Ishikawa (cell line): ENCODE measurements around the gene MYBPC1.

Experiments
- EGR1 ChIP-seq: IDR thresholded peaks from 2 replicates; pipeline ENCODE4 v1.6.1; 2012
- EP300 ChIP-seq: IDR thresholded peaks from 2 replicates; pipeline ENCODE4 v1.6.1; 2012; ENCODE audit warnings: borderline replicate concordance

DNA sequence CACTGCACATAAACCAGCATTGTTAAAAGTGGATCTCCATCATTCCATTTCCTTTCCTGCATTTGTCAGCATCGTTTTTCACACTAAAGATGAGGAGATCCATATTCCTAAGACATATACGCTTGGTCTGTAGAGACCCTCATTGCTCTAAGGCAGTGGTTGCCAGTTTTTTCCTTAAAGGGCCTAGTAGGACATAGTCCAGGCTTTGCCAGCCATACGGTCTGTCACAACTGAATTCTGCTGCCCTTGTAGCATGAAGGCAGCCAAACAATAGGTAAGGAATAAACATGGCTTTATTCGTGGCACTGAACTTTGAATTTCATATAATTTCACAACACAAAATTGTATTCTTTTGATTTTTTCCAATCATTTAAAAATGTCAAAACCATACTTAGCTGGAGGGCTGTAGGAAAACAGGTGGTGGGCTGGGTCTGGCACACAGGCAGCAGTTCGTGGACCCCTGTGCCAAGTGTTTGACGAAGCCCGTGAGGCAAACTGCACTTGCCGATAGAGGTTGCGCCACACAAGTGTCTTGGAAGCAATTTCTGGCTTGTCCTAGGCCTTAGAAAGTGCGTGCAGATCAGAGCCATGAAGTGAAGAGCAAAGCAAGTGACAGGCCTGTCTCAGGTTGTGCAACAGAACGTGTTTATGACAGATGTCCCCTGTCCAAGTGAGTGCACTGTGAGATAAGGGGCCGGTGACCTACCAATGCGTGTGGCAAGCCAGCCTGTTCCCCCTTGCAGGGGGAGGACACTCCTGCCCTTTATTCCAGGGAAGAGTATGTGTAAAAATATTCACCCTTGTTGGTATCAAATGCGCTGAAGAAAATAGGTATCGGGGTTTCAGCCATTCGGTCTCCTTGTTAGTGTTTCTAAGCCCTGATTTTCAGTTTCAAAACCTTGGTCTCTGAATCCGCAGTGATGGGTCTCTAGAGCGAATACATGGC lies 101.8 kb downstream of the MYBPC1 start:
- no peak for TF ChIP-seq EP300
- TF ChIP-seq EGR1, result no peak
